Loucy (cell line): ENCODE measurements around the gene DHDH.
A peak's percentile ranks its signal among the peaks of the same experiment; 100 is the strongest.

Experiments
- H2AFZ ChIP-seq: fragments of 200-600 bp; sonication (generic); 2 replicates; pipeline ENCODE4 v1.6.0; 2016; ENCODE audit warnings: antibody characterized with exemption, mild to moderate bottlenecking, low read length, moderate library complexity
- H3F3A ChIP-seq: fragments of 200-600 bp; 2 replicates; pipeline ENCODE4 v1.6.0; 2016; ENCODE audit warnings: antibody characterized with exemption, low read depth, mild to moderate bottlenecking
- H3K27me3 ChIP-seq: fragments of 200-600 bp; sonication (generic); 2 replicates; pipeline ENCODE4 v1.6.1; 2014; ENCODE audit warnings: low read length, mild to moderate bottlenecking; ENCODE audit not compliant: insufficient read depth, poor library complexity, severe bottlenecking
- H3K36me3 ChIP-seq: fragments of 200-600 bp; sonication (generic); 2 replicates; pipeline ENCODE4 v1.6.1; 2016; ENCODE audit warnings: low read length; ENCODE audit not compliant: insufficient read depth
- H3K4me1 ChIP-seq: fragments of 200-600 bp; sonication (generic); 2 replicates; pipeline ENCODE4 v1.5.1; 2014; ENCODE audit warnings: low read length, mild to moderate bottlenecking; ENCODE audit not compliant: insufficient read depth, poor library complexity, severe bottlenecking
- H3K4me2 ChIP-seq: fragments of 200-600 bp; sonication (generic); 2 replicates; pipeline ENCODE4 v1.6.0; 2014; ENCODE audit warnings: antibody characterized with exemption, low read length, low read depth, mild to moderate bottlenecking; ENCODE audit not compliant: poor library complexity, severe bottlenecking
- H3K4me3 ChIP-seq: fragments of 200-600 bp; sonication (generic); 2 replicates; pipeline ENCODE4 v1.5.1; 2014; ENCODE audit warnings: low read length, mild to moderate bottlenecking, mixed read lengths; ENCODE audit not compliant: poor library complexity, severe bottlenecking
- H3K79me2 ChIP-seq: fragments of 200-600 bp; sonication (generic); 2 replicates; pipeline ENCODE4 v1.6.1; 2014; ENCODE audit warnings: low read length; ENCODE audit not compliant: insufficient read depth
- H3K9ac ChIP-seq: fragments of 200-600 bp; sonication (generic); 2 replicates; pipeline ENCODE4 v1.6.0; 2014; ENCODE audit warnings: mild to moderate bottlenecking, low read depth, low read length, moderate library complexity; ENCODE audit not compliant: poor library complexity, severe bottlenecking
- H3K9me2 ChIP-seq: fragments of 200-600 bp; sonication (generic); replicated peaks from 2 replicates; pipeline ENCODE4 v1.6.1; 2016; ENCODE audit warnings: low read depth, low read length, mixed read lengths
- H3K9me3 ChIP-seq: fragments of 200-600 bp; sonication (generic); 2 replicates; pipeline ENCODE4 v1.6.1; 2014; ENCODE audit warnings: mild to moderate bottlenecking, antibody characterized with exemption, low read length, low read depth; ENCODE audit not compliant: insufficient read depth
- H4K20me1 ChIP-seq: fragments of 200-600 bp; sonication (generic); 2 replicates; pipeline ENCODE4 v1.6.0; 2014; ENCODE audit warnings: antibody characterized with exemption, low read length, mild to moderate bottlenecking; ENCODE audit not compliant: insufficient read depth, poor library complexity, severe bottlenecking
- EZH2phosphoT487 ChIP-seq: fragments of 200-600 bp; IDR thresholded peaks from 2 replicates; pipeline ENCODE4 v1.6.1; 2018; ENCODE audit warnings: antibody characterized with exemption, mild to moderate bottlenecking, moderate library complexity, borderline replicate concordance
- TF ChIP-seq, protein P1 (sequence below): fragments of 200-600 bp; sonication (generic); conservative IDR thresholded peaks from 2 replicates; pipeline ENCODE4 v1.5.1; 2014; ENCODE audit warnings: mild to moderate bottlenecking, antibody characterized with exemption, low read length

The DHDH gene

GRCh38 chr19:48970923-48971395 is 37.5 kb downstream of the DHDH start:
- no peaks in the 10 kb centered on the region for H3K9me3 ChIP-seq
- no peak overlapping the region for H3K4me2 ChIP-seq
- no peak overlapping the region for H2AFZ ChIP-seq
- no peaks in the 10 kb centered on the region for H3F3A ChIP-seq
- TF ChIP-seq, protein P1, sequence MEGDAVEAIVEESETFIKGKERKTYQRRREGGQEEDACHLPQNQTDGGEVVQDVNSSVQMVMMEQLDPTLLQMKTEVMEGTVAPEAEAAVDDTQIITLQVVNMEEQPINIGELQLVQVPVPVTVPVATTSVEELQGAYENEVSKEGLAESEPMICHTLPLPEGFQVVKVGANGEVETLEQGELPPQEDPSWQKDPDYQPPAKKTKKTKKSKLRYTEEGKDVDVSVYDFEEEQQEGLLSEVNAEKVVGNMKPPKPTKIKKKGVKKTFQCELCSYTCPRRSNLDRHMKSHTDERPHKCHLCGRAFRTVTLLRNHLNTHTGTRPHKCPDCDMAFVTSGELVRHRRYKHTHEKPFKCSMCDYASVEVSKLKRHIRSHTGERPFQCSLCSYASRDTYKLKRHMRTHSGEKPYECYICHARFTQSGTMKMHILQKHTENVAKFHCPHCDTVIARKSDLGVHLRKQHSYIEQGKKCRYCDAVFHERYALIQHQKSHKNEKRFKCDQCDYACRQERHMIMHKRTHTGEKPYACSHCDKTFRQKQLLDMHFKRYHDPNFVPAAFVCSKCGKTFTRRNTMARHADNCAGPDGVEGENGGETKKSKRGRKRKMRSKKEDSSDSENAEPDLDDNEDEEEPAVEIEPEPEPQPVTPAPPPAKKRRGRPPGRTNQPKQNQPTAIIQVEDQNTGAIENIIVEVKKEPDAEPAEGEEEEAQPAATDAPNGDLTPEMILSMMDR = peak; percentile 89
- no peak for TF ChIP-seq EZH2phosphoT487
- H3K4me3 ChIP-seq = no peak overlapping the region
- H3K79me2 ChIP-seq = peaks cover 12% of the 10 kb centered on the region
- no peak overlapping the region for H3K9ac ChIP-seq
- no peaks in the 10 kb centered on the region for H3K27me3 ChIP-seq
- H3K36me3 ChIP-seq = peaks cover 13% of the 10 kb centered on the region; the same call in 1 of the 2 replicates
- peaks cover 12% of the 10 kb centered on the region for H4K20me1 ChIP-seq
- peaks cover 8% of the 10 kb centered on the region for H3K4me1 ChIP-seq
- no peaks in the 10 kb centered on the region for H3K9me2 ChIP-seq

DNA sequence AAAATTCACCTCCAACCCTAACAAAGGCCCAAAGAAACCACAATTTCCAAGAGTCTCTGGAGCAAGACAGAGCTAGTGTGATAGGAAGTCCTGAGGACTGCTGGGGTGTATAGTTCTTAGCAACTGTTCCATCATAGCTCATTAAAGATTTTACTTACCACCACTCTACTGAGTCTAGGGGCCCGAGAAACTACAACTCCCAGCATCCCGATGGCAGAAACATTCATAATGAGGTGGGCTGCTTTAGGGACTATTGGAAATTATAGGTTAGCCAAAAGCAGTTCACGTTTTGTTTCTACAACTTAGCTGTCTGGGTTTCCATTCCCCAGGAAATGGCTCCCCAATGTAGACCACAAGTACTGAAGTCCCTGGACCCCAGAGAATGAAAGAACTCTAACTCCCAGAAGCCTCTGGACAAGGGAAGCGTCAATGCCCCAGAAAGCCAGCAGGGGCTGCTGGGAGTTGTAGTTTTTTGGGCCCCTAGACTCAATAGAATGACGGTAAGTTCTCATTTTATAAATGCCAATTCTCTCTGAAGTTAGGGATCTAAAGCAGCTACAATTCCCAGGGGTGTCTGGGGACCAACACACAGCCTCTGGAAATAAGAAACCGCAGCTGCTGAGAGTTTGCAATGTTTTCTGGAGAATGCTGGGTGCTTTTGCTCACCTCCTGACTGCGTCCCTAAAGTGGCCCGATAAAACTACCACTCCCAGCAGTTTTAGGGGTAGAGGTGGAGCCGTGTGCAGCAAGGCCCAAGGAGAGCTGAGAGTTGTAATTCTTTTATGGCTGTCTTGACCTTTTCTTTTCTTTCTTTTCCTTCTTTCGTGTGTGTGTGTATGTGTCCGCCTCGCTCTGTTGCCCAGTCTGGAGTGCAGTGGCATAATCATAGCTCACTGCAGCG is 42.7 kb downstream of the DHDH start:
- peak overlapping the region; percentile 15; the same call in 1 of the 2 replicates for H2AFZ ChIP-seq
- H3F3A ChIP-seq = no peaks in the 10 kb centered on the region
- no peaks in the 10 kb centered on the region for H3K4me1 ChIP-seq

GRCh38 chr19:48977061-48977460 is 43.6 kb downstream of the DHDH start:
- Histone ChIP-seq H3K9ac (no peak overlapping the region), H3K4me3 (no peak overlapping the region), H2AFZ (no peak overlapping the region), H3K4me2 (no peak overlapping the region), H4K20me1 (no peaks in the 10 kb centered on the region), H3K36me3 (peaks cover 6% of the 10 kb centered on the region; the same call in 1 of the 2 replicates), H3K9me3 (no peaks in the 10 kb centered on the region), H3F3A (no peaks in the 10 kb centered on the region), H3K27me3 (no peaks in the 10 kb centered on the region), H3K4me1 (no peaks in the 10 kb centered on the region), H3K79me2 (no peaks in the 10 kb centered on the region), H3K9me2 (no peaks in the 10 kb centered on the region)
- no peak for TF ChIP-seq EZH2phosphoT487
- TF ChIP-seq, protein P1 = no peak

More for the DNA sequence above, 42.7 kb downstream of the DHDH start:
- H3K36me3 ChIP-seq = peaks cover 6% of the 10 kb centered on the region; the same call in 1 of the 2 replicates
- H3K4me2 ChIP-seq = no peak overlapping the region
- no peaks in the 10 kb centered on the region for H3K27me3 ChIP-seq
- H4K20me1 ChIP-seq = no peaks in the 10 kb centered on the region
- H3K4me3 ChIP-seq = no peak overlapping the region
- H3K9me2 ChIP-seq = no peaks in the 10 kb centered on the region
- no peak for TF ChIP-seq EZH2phosphoT487
- TF ChIP-seq, protein P1 = no peak
- no peaks in the 10 kb centered on the region for H3K9me3 ChIP-seq
- no peaks in the 10 kb centered on the region for H3K79me2 ChIP-seq
- no peak overlapping the region for H3K9ac ChIP-seq
